Lower leg skin (tissue), 4 donors: ENCODE measurements around the gene RAD51. TPM values are rescaled to one million over a fixed set of nuclear protein-coding genes. Genes with fewer than 3 reads are reported as not detected.
A peak's percentile ranks its signal among the peaks of the same experiment; 100 is the strongest.
"Not testable (repeated sequence)": the region's sequence is repeated elsewhere in the genome, so short reads cannot be mapped to it uniquely, and the experiment has no call there.

ENCODE experiments used
- DNase-seq, 2 donors: peaks; one replicate each; pipeline ENCODE4 v3.0.0-alpha.2; 2019; ENCODE audit warnings: low spot score in 2 of 2
- H3K4me3 ChIP-seq: fragments of 200-600 bp; sonication (generic); 2 replicates; pipeline ENCODE4 v1.5.1; 2017; ENCODE audit warnings: mild to moderate bottlenecking, low read depth; ENCODE audit not compliant: poor library complexity, severe bottlenecking
- POLR2A ChIP-seq, 2 donors: fragments of 450-650 bp; IDR thresholded peaks; one replicate each; pipeline ENCODE4 v1.6.1; 2016 to 2017; ENCODE audit warnings: antibody characterized with exemption in 2 of 2, mild to moderate bottlenecking in 1 of 2, moderate library complexity in 1 of 2
- WGBS, 2 donors: methylation state at CpG; one replicate each; pipeline ENCODE4 v1.1.5; 2018; 5-methylcytosine and 5-hydroxymethylcytosine counted together
- intact Hi-C: fragments of 100-400 bp; cut with DNase I; formaldehyde crosslinking; loops from one replicate; pipeline ENCODE4 v1.15.0; 2023; ENCODE audit warnings: low total_unique reads
- total RNA-seq, 4 donors: library from RNA; depleted of rRNA; stranded (reverse); fragments of >200 nt; gene quantifications; one replicate each; pipeline ENCODE4 v1.1.0, GENCODE V29; 2016
- TF ChIP-seq, protein P1 (sequence below), 3 donors: fragments of 450-650 bp; IDR thresholded peaks; one replicate each; pipeline ENCODE4 v1.5.1; 2016; ENCODE audit warnings: antibody characterized with exemption in 3 of 3, mild to moderate bottlenecking in 3 of 3, moderate library complexity in 2 of 3

RAD51 gene
- total RNA-seq: 1 to 10 TPM in 1 of 4 donors, under 1 TPM in 3; 0.46 to 1.4 (median 0.68) TPM

DNA sequence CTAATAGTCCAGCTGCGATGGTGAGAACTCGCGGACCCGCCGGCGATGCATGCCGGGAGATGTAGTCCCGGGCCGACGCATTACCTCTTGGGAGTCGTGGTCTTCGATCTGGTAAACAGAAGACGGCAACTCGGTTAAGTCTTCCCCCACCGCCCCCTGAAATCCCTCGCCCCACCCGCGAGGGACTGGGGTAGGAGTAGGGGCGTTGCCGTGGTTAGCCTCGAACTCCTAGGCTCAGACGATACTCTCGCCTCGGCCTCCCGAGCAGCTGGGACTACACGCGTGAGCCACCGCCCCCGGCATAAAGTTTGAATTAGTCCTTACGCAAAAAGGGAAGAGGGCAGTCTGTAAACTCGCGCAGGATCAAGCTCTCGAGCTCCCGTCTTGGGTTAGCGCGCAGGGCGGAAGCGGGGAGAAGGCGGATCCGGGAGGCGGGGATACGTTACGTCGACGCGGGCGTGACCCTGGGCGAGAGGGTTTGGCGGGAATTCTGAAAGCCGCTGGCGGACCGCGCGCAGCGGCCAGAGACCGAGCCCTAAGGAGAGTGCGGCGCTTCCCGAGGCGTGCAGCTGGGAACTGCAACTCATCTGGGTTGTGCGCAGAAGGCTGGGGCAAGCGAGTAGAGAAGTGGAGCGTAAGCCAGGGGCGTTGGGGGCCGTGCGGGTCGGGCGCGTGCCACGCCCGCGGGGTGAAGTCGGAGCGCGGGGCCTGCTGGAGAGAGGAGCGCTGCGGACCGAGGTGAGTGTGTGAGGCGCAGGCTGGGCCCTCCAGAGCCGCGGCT is at the start of gene RAD51:
Gene RAD51, plus strand, starts transcription at position 487 of the 781 bp plus-strand sequence. CDS start 3,585 bp downstream, outside the sequence.
- 1% methylated on average over 51 to 66 of the region's 81 CpGs for WGBS, 2 donors
- peak; percentile 89 to 98 for DNase-seq
- TF ChIP-seq, protein P1, sequence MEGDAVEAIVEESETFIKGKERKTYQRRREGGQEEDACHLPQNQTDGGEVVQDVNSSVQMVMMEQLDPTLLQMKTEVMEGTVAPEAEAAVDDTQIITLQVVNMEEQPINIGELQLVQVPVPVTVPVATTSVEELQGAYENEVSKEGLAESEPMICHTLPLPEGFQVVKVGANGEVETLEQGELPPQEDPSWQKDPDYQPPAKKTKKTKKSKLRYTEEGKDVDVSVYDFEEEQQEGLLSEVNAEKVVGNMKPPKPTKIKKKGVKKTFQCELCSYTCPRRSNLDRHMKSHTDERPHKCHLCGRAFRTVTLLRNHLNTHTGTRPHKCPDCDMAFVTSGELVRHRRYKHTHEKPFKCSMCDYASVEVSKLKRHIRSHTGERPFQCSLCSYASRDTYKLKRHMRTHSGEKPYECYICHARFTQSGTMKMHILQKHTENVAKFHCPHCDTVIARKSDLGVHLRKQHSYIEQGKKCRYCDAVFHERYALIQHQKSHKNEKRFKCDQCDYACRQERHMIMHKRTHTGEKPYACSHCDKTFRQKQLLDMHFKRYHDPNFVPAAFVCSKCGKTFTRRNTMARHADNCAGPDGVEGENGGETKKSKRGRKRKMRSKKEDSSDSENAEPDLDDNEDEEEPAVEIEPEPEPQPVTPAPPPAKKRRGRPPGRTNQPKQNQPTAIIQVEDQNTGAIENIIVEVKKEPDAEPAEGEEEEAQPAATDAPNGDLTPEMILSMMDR (IDR thresholded peaks at IDR 0.05): no peak
- peak in 1 of 2 donors; percentile 36 for TF ChIP-seq POLR2A (IDR thresholded peaks at IDR 0.05)
- peak within 1 kb of the TSS; percentile 80 for H3K4me3 ChIP-seq
- intact Hi-C loops: loop anchor here (5.0 kb wide), 1 partner anchor 1112 kb away; no protein-coding TSS in a partner anchor

DNA sequence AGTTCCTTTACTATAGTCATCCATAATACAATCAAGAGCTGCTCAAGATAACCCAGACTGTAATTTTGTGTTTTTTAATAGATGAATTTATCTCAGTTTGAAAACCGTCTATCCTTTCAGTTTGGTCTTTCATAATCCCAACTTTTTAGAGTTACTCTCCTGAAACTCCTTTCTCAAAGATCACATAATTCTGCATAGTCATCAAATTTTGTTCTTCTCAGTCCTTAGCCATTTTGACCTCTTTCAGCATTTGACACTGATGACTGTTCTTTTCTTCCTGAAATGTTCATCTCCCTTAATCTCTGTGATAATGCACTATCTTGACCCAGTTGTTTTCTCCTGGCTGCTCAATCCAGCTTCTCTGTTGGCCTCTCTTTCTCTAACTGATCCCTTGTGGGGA is 47.5 kb upstream of the RAD51 start:
- intact Hi-C loops: no loop called here
- no peak overlapping the region for H3K4me3 ChIP-seq
- DNase-seq: no peak
- WGBS, 2 donors: 93 to 100% methylated on average over 1 of the region's 1 CpG
- TF ChIP-seq POLR2A (IDR thresholded peaks at IDR 0.05): no peak
- TF ChIP-seq, protein P1 (IDR thresholded peaks at IDR 0.05): no peak

DNA sequence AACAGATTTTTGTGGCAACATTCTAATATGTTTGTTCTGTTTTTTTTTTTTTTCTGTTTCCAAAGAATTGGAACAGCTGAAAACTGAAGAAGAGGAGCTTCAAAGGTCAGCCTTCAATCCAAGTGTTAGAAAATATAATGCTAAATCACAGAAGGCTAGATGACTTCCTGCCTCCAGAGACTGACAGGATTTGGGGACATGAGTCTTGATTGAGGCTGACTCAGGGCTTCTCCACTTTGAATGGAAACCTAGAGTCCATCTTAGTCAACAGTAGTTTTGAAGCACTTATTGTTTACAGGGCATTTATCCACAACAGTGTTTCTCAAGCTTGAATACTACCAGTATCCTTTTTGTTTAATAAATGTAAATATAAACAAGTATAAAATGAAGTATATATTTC is 44.5 kb upstream of the RAD51 start:
- no peak overlapping the region for H3K4me3 ChIP-seq
- no peak for TF ChIP-seq POLR2A (IDR thresholded peaks at IDR 0.05)
- TF ChIP-seq, protein P1 (IDR thresholded peaks at IDR 0.05): no peak
- no peak for DNase-seq
- intact Hi-C loops: no loop called here

DNA sequence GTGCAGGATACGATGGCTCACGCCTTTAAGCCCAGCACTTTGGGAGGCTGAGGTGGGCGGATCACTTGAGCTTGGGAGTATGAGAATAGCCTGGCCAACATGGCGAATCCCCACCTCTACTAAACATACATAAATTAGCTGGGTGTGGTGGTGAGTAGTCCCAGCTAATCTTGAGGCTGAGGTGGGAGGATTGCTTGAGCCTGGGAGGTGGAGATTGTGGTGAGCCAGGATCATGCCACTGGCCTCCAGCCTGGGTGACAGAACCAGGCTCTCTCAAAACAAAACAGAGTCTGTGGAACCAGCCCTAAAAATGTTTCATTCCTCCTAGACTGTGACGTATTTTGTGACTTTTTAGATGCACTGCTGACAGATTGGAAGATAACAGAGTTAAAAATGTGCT is 34.3 kb upstream of the RAD51 start:
- 96 to 98% methylated on average over 5 of the region's 5 CpGs for WGBS, 2 donors
- no peak for DNase-seq
- no peak overlapping the region for H3K4me3 ChIP-seq
- TF ChIP-seq, protein P1 (IDR thresholded peaks at IDR 0.05): no peak
- no peak for TF ChIP-seq POLR2A (IDR thresholded peaks at IDR 0.05)
- intact Hi-C loops: no loop called here

DNA sequence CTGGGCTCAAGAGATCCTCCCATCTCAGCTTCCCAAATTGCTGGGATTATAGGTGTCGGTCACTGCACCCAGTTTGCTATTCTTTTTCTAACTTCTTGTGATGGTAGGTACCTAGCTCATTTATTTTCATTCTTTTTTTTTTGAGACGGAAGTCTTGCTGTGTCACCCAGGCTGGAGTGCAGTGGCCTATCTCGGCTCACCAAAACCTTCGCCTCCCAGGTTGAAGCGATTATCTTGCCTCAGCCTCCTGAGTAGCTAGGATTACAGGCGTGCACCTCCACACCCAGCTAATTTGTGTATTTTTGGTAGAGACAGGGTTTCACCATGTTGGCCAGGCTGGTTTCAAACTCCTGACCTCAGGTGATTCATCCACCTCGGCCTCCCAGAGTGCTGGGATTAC is 30.1 kb upstream of the RAD51 start:
- no peak overlapping the region for H3K4me3 ChIP-seq
- WGBS, 2 donors: 91 to 94% methylated on average over 7 of the region's 7 CpGs
- TF ChIP-seq, protein P1 (IDR thresholded peaks at IDR 0.05): no peak
- TF ChIP-seq POLR2A (IDR thresholded peaks at IDR 0.05): no peak
- no peak for DNase-seq
- intact Hi-C loops: no loop called here

DNA sequence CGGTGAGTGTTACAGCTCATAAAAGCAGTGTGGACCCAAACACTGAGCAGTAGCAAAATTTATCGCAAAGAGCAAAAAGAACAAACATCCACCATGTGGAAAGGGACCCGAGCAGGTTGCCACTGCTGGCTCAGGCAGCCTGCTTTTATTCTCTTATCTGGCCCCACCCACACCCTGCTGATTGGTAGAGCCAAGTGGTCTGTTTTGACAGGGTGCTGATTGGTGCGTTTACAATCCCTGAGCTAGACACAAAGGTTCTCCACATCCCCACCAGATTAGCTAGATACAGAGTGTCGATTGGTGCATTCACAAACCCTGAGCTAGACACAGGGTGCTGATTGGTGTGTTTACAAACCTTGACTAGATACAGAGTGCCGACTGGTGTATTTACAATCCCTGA is 18.7 kb upstream of the RAD51 start:
- intact Hi-C loops, H3K4me3 ChIP-seq, DNase-seq: not testable (repeated sequence)
- WGBS, 2 donors: 91 to 92% methylated on average over 6 of the region's 6 CpGs

DNA sequence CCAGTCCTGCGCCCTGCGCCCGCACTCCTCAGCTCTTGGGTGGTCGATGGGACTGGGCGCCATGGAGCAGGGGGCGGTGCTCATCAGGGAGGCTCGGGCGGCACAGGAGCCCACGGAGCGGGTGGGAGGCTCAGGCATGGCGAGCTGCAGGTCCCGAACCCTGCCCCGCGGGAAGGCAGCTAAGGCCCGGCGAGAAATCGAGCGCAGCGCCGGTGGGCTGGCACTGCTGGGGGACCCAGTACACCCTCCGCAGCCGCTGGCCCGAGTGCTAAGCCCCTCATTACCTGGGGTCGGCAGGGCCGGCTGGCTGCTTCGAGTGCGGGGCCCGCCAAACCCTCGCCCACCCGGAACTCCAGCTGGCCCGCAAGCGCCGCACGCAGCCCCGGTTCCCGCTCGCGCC is 18.1 kb upstream of the RAD51 start:
- intact Hi-C loops, DNase-seq: not testable (repeated sequence)
- WGBS, 2 donors: 93 to 96% methylated on average over 6 to 25 of the region's 38 CpGs

More for the DNA sequence above, 18.1 kb upstream of the RAD51 start:
- not testable (repeated sequence) for H3K4me3 ChIP-seq
